ENCODE data around the gene NEDD8. TPM values are rescaled to one million over a fixed set of nuclear protein-coding genes. Genes with fewer than 3 reads are reported as not detected.

NEDD8 gene
- total RNA-seq, 1 experiment from 2014 or later: 214 TPM

GRCh38 chr14:24176599-24176998, 55.6 kb downstream of the NEDD8 start:
- no peak overlapping the region for H2AK5ac ChIP-seq (ENCODE audit: insufficient read length, low read length)
- H2BK120ac ChIP-seq (ENCODE audit: low read depth, low read length, poor library complexity, severe bottlenecking): no peak overlapping the region
- H3K23ac ChIP-seq (ENCODE audit: insufficient read length, low read depth, low read length): no peak overlapping the region
- peaks cover 2 to 10% of the 10 kb centered on the region in 2 experiments; a peak in 3 of 4 replicates for H3K4me1 Mint-ChIP-seq
- no peak overlapping the region for H3K4ac ChIP-seq (ENCODE audit: low read depth, low read length)
- no peaks in the 10 kb centered on the region for H4K20me1 ChIP-seq (ENCODE audit: control insufficient read depth, insufficient read depth, insufficient read length)
- H3K79me1 ChIP-seq (ENCODE audit: insufficient read depth, low read depth, low read length, poor library complexity, severe bottlenecking): no peaks in the 10 kb centered on the region
- no CpG with 5 or more reads among the region's 5 CpGs for WGBS (ENCODE audit: extremely low coverage, insufficient read length, low lambda C conversion rate)
- H2BK5ac ChIP-seq (ENCODE audit: insufficient read length, low read length): no peak overlapping the region
- no peak overlapping the region for H3T11ph ChIP-seq (ENCODE audit: low read length)
- H3K4me2 ChIP-seq (ENCODE audit: insufficient read depth, insufficient read length, low read length): no peak overlapping the region
- H2BK20ac ChIP-seq (ENCODE audit: low read depth, low read length, poor library complexity, severe bottlenecking): no peak overlapping the region
- H3K9ac ChIP-seq (ENCODE audit: extremely low read depth, insufficient read length, low read length): no peak overlapping the region
- H2BK12ac ChIP-seq (ENCODE audit: insufficient read length, low read depth, low read length): no peak overlapping the region
- peaks cover 22 to 60% (median 49%) of the 10 kb centered on the region in 3 experiments for H3K36me3 Mint-ChIP-seq (ENCODE audit: insufficient read depth in 1 of 3, low read depth in 3 of 3)
- H3K9me3 ChIP-seq (ENCODE audit: control insufficient read depth, low read depth, low read length): no peaks in the 10 kb centered on the region
- no peak overlapping the region for H2BK15ac ChIP-seq (ENCODE audit: low read depth, low read length)
- H3K79me2 ChIP-seq (ENCODE audit: insufficient read depth, low read length): no peaks in the 10 kb centered on the region
- no peak overlapping the region for H3K14ac ChIP-seq (ENCODE audit: insufficient read depth, low read length)
- no peak overlapping the region for H3K56ac ChIP-seq (ENCODE audit: insufficient read length, low read depth, low read length)
- no peak overlapping the region for H4K8ac ChIP-seq (replicated peaks; ENCODE audit: insufficient read length, low read depth, low read length)
- H4K91ac ChIP-seq (ENCODE audit: insufficient read length, low read depth, low read length): no peak overlapping the region
- H3K27ac Mint-ChIP-seq: peak overlapping the region in 1 of 3 experiments; percentile 32; a peak in 1 of 7 replicates
- H3K4me3 Mint-ChIP-seq: no peak overlapping the region
- H3K18ac ChIP-seq (ENCODE audit: insufficient read length, low read depth, low read length): no peak overlapping the region
- DNase-seq: no peak
- no peak overlapping the region for H3K27ac ChIP-seq (ENCODE audit: insufficient read length, low read depth, low read length)
- TF ChIP-seq, protein P1, sequence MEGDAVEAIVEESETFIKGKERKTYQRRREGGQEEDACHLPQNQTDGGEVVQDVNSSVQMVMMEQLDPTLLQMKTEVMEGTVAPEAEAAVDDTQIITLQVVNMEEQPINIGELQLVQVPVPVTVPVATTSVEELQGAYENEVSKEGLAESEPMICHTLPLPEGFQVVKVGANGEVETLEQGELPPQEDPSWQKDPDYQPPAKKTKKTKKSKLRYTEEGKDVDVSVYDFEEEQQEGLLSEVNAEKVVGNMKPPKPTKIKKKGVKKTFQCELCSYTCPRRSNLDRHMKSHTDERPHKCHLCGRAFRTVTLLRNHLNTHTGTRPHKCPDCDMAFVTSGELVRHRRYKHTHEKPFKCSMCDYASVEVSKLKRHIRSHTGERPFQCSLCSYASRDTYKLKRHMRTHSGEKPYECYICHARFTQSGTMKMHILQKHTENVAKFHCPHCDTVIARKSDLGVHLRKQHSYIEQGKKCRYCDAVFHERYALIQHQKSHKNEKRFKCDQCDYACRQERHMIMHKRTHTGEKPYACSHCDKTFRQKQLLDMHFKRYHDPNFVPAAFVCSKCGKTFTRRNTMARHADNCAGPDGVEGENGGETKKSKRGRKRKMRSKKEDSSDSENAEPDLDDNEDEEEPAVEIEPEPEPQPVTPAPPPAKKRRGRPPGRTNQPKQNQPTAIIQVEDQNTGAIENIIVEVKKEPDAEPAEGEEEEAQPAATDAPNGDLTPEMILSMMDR (conservative IDR thresholded peaks at IDR 0.05): no peak
- no peaks in the 10 kb centered on the region for H3K27me3 ChIP-seq (ENCODE audit: insufficient read depth, low read length)
- H3K27me3 Mint-ChIP-seq (ENCODE audit: low read depth): no peaks in the 10 kb centered on the region; the same call in 1 of the 2 replicates
- H3K9me3 Mint-ChIP-seq: no peaks in the 10 kb centered on the region; a peak in 1 of 5 replicates
- H4K5ac ChIP-seq (ENCODE audit: insufficient read length, low read depth, low read length): no peak overlapping the region
- H3K23me2 ChIP-seq (ENCODE audit: insufficient read length, low read depth, low read length, poor library complexity, severe bottlenecking): peaks cover 10% of the 10 kb centered on the region
- H3K4me1 ChIP-seq (ENCODE audit: insufficient read depth, low read length): no peaks in the 10 kb centered on the region
- H2AFZ ChIP-seq (ENCODE audit: low read length): no peak overlapping the region
